Measurements from ENCODE around the gene RABAC1.
A peak's percentile ranks its signal among the peaks of the same experiment; 100 is the strongest.

The RABAC1 gene

DNA sequence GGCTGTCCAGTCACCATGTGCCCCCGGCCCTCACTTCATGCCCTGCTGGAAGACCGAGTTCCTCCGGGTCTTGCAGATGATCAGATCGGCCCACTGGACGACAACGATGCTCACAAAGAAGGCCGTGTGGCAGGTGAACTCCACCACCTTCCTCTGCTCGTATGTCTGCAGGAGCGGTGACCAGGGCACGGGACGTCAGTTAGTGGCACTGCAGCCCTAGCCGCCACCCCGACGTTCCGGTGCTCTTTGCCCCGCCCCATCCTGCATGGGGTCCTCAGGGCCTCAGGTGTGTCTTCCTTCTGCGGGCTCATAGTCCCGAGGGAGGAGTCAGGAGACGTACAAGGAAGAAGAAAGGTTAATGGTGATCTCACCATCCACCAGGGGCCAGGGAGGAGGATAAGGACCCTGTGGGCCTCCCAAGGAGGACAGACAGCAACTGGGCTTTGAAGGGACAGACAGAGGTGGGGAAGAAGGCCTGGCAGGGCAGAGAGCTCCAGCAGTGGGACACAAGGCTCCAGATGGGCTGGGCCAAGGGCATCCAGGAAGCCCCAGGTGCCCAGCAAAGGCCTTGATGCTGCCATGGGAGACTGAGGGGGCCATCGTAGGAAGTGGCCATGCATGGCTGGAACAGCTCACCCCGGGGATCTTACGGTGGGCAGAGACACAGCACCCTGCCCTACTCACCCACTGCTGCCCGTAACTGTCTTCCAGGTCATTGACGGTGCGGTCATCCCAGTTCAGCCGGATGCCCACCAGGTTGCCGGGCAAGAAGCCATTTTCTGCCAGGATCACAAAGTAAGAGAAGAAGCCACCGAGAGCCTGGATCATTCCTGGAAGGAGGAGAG is 9.9 kb upstream of the RABAC1 start:
- peaks cover 15% of the 10 kb centered on the region for H3K27me3 Mint-ChIP-seq (ENCODE audit: low read depth)
- H3K36me3 Mint-ChIP-seq (ENCODE audit: low read depth), result no peaks in the 10 kb centered on the region
- H3K27ac Mint-ChIP-seq, result no peak overlapping the region
- no peaks in the 10 kb centered on the region for H3K9me3 Mint-ChIP-seq
- H3K4me1 Mint-ChIP-seq, result no peaks in the 10 kb centered on the region
- H3K4me3 Mint-ChIP-seq, result no peak overlapping the region
- TF ChIP-seq, protein P1, sequence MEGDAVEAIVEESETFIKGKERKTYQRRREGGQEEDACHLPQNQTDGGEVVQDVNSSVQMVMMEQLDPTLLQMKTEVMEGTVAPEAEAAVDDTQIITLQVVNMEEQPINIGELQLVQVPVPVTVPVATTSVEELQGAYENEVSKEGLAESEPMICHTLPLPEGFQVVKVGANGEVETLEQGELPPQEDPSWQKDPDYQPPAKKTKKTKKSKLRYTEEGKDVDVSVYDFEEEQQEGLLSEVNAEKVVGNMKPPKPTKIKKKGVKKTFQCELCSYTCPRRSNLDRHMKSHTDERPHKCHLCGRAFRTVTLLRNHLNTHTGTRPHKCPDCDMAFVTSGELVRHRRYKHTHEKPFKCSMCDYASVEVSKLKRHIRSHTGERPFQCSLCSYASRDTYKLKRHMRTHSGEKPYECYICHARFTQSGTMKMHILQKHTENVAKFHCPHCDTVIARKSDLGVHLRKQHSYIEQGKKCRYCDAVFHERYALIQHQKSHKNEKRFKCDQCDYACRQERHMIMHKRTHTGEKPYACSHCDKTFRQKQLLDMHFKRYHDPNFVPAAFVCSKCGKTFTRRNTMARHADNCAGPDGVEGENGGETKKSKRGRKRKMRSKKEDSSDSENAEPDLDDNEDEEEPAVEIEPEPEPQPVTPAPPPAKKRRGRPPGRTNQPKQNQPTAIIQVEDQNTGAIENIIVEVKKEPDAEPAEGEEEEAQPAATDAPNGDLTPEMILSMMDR (IDR thresholded peaks at IDR 0.05; ENCODE audit: unreplicated experiment in 3 of 3), result no peak

DNA sequence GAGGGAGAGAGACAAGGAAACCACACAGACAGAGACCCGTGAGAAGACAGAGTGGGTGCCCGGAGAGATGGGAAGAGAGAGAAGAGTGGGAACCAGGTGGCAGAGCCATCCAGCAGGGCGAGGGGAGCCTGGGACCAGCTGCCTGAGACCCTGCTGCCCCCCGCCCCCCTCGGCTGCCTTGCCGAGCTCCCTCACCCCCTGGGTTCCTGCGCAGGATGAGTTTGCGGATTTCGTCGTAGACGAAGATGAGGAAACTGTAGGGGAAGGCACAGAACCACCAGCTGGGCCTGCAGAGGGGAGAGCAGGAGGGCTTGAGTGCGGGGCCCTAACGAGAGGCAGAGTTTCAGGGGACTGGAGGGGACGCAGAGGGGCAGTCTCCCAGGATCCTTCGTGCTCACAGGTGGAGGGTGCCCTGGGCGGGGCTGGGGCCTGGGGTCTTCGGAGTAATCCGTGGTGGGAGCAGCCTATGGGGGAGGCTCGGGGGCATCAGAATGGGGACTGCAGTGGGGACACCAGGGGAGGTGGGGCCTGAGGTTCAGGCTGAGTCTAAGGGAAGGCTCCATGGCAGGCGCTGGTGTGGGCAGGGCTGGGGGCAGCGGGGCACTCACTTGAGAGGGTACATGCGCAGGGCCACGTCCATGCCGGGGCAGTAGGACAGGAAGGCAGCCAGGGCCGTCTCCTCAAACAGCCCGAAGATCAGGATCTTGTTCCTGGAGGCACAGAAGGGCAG is 8.1 kb upstream of the RABAC1 start:
- H3K4me3 Mint-ChIP-seq, result no peak overlapping the region
- no peaks in the 10 kb centered on the region for H3K36me3 Mint-ChIP-seq (ENCODE audit: low read depth)
- no peaks in the 10 kb centered on the region for H3K4me1 Mint-ChIP-seq
- TF ChIP-seq, protein P1 (IDR thresholded peaks at IDR 0.05; ENCODE audit: unreplicated experiment in 3 of 3), result no peak
- peaks cover 15% of the 10 kb centered on the region for H3K27me3 Mint-ChIP-seq (ENCODE audit: low read depth)
- no peaks in the 10 kb centered on the region for H3K9me3 Mint-ChIP-seq
- no peak overlapping the region for H3K27ac Mint-ChIP-seq

DNA sequence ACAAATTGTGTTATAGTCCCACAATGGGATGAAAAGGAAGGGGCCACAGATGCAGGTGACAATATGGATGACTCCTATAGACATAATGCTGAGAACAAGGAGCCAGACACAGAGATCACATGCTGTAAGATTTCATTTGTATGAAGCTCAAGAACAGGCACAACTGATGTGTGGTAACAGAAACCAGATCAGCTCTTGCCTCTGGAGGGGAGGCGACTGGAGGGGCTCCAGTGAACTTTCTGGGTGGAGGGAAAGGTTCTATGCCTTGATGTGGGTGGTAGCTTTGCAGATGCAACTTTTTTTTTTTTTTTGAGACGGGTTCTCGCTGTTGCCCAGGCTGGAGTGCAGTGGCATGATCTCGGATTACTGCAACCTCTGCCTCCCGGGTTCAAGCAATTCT is 6.0 kb upstream of the RABAC1 start:
- Mint-ChIP-seq H3K4me3 (no peak overlapping the region), H3K27me3 (ENCODE audit: low read depth) (peaks cover 10% of the 10 kb centered on the region), H3K4me1 (no peaks in the 10 kb centered on the region), H3K36me3 (ENCODE audit: low read depth) (no peaks in the 10 kb centered on the region), H3K27ac (no peak overlapping the region), H3K9me3 (no peaks in the 10 kb centered on the region)
- TF ChIP-seq, protein P1 (IDR thresholded peaks at IDR 0.05; ENCODE audit: unreplicated experiment in 3 of 3), result no peak

DNA sequence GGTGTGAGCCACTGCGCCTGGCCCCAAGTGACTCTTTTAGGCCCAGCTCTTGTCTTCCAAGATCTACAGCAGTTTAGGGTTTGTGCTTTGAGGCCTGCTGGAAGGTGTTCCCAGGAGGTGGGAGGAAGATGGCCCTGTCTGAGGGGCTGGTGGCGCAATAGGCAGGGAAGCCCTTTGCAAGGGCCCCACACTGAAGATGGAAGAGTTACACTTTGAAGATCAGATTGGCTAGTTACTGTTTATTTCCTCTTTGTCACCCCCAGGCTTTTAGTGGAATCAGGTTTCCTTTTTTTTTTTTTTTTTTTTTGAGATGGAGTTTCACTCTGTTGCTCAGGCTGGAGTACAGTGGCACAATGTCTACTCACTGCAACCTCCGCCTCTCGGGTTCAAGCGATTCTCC is 1.9 kb upstream of the RABAC1 start:
- TF ChIP-seq, protein P1 (IDR thresholded peaks at IDR 0.05; ENCODE audit: unreplicated experiment in 3 of 3), result no peak
- H3K27me3 Mint-ChIP-seq (ENCODE audit: low read depth), result no peaks in the 10 kb centered on the region
- H3K9me3 Mint-ChIP-seq, result no peaks in the 10 kb centered on the region
- peak overlapping the region in 1 of 3 experiments; percentile 47 for H3K27ac Mint-ChIP-seq
- no peaks in the 10 kb centered on the region for H3K36me3 Mint-ChIP-seq (ENCODE audit: low read depth)
- peak overlapping the region; percentile 23 to 63 (median 50) for H3K4me3 Mint-ChIP-seq
- H3K4me1 Mint-ChIP-seq, result peaks cover 12% of the 10 kb centered on the region

DNA sequence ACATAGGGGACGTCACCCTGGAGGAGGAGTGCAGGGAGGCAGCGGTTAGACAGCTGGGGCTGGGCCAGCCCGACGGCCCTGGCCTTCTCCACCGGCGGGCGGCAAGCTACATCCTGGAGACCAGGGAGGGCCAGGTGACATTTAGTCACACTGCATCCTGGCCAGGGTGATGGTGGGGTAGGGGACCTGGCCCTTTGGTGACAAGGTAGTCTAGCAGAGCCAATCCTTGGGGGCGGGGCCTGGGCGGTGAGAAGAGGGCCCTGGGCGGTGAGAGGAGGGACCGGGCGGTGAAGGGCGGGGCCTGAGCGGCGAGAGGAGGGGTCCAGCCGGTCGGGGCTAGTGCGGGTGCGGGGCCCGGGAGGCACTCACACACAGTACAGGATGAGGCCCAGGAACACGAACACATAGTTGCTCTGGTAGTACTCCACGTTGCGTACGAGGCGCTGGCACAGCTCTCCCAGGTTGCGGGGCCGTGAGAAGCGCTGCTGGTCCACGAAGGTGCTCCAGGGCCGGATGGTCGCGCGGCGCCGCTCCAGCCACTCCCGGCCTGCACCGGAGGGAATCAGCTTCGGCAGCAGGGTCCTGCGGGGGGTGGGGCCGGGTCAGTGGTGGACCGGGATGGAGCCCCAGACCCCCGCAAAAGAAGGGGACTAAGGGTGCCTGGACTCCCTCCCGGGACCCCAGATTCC is 610 bp downstream of the RABAC1 start:
- H3K4me1 Mint-ChIP-seq, result peaks cover 12% of the 10 kb centered on the region

More for the DNA sequence above, 610 bp downstream of the RABAC1 start:
- Mint-ChIP-seq H3K9me3 (no peaks in the 10 kb centered on the region), H3K27me3 (ENCODE audit: low read depth) (no peaks in the 10 kb centered on the region), H3K36me3 (ENCODE audit: low read depth) (no peaks in the 10 kb centered on the region), H3K4me3 (peak overlapping the region; percentile 88 to 93 (median 90)), H3K27ac (peak overlapping the region; percentile 12 to 88 (median 44))
- TF ChIP-seq, protein P1 (IDR thresholded peaks at IDR 0.05; ENCODE audit: unreplicated experiment in 3 of 3), result no peak
